ENCODE data around the gene CD48.
A peak's percentile ranks its signal among the peaks of the same experiment; 100 is the strongest.

CD48 gene

GRCh38 chr1:160646711-160647328, 64.8 kb downstream of the CD48 start, which contains the start of gene SLAMF1:
Gene SLAMF1 (minus strand): TSS chr1:160647044. CDS start chr1:160646945, 99 bp downstream.
- peak; percentile 55 to 67 for DNase-seq

- no peak for DNase-seq
These were observed 65.4 kb downstream of the CD48 start for GRCh38 chr1:160646180-160646579.

DNA sequence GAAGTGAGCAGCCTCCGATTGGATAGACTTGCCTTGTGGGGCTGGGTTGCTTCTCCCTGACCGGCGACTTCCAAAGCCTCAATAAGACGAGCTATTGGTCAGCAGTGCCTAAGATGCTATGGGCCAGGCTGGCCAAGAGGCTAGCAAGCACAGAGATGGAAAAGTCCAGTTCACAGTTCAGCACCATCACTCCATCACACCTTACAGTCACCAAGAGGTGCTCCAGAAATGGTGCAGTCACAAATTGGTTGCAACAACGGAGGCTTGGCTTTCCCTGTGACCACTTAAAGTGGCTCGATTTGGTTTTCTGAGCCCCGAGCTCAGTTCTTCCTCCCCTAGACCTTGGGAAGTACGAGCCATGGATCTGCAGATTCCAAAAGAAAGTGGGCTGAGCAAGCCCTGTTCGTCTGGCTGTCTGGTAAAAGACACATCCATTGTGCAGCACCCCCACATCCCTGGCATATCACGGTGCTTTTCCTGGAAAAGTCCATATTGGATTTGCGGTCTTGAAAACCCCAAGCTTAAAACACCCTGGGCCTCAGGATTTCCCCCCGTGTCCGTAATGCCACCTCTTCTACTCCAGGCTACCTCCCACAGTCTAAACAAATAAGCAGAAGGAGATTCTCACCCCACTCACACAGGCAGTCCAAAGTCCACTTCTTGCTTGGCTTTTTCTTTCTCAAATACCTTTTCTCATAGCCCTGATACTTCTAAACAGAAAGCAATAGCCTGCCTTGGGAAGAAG, 66.1 kb downstream of the CD48 start:
- DNase-seq = peak in 1 of 2 donors; percentile 17

GRCh38 chr1:160644399-160644798, 67.2 kb downstream of the CD48 start:
- DNase-seq = peak in 1 of 2 donors; percentile 16

DNA sequence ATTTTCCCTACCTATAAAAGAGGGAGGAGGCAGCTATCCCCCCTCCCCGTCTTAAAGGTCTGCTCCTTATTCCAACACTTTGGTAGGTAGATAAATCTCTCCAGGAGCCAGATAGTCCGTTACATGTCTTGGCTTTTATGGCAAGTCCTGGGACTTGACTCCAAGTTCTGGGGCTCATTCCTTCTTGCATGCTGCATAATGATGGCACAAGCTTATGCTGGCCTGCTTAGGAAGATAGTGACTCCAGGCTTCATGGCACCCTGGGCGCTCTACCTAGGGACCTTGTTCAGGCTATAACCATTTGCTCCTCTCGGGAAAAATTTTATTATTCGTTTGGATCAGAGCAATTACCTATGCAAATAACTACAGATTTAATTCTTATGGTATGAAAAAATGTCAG, 68.5 kb downstream of the CD48 start:
- DNase-seq = no peak

DNA sequence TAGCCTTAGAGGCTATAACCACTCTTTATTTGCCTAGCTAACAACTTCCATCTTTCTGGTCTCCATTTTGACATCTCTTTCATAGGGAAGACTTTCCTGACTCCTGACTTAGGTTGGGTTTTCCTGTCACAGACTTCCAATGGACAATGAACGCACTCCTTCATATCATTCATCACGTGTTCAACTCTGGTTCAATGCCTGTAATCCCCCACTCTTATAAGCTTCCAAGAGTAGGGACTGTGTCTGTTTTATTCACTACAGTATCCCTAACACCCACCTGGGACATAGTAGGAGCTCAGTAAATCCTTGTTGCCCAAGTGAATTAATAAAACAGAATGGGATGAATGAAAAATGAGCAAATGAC, 69.4 kb downstream of the CD48 start:
- no peak for DNase-seq

DNA sequence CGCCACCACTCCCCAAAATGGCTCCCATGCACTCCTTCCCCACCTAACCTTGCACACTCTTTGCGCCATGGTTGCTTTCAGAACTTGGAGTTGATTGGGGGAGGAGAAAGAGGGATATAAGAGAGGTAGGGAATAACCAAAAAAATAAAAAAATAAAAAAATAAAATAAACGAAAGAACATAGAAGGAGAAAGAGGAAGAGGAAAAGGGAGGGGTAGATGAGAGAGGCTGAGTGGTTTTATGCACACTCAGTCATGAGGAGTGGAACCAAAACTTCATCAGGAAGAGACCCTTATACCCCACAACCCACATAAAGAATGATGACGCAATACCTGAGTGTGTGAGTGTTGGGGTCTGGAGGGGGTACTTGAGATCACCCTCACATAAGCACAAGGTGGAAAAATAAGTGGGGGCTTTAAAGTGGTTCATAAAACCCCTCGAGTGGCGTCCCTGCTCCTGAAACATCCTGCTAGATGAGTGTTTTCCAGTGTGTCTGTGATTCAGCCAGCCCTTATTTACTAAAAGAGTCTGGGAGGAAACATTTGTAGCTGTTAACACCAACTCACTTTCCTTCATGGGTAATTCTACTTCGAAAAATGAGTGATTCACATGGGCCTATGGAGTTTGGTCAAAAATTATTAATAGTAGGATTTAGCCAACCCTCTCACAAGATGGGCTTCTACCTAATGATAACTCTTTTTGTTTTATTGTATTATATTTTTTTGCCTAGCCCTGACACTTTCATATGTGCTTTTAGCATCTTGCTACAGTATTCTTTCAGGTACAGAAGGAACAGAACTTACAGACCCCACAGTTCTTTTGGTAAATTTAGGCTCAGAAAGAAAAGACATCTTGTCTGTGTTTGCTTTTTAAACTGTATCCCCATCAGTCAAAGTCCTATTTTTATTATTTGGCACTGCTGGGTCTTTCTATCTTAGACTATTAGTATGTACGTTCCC, 70.0 kb downstream of the CD48 start:
- DNase-seq = peak in 1 of 2 donors; percentile 37

DNA sequence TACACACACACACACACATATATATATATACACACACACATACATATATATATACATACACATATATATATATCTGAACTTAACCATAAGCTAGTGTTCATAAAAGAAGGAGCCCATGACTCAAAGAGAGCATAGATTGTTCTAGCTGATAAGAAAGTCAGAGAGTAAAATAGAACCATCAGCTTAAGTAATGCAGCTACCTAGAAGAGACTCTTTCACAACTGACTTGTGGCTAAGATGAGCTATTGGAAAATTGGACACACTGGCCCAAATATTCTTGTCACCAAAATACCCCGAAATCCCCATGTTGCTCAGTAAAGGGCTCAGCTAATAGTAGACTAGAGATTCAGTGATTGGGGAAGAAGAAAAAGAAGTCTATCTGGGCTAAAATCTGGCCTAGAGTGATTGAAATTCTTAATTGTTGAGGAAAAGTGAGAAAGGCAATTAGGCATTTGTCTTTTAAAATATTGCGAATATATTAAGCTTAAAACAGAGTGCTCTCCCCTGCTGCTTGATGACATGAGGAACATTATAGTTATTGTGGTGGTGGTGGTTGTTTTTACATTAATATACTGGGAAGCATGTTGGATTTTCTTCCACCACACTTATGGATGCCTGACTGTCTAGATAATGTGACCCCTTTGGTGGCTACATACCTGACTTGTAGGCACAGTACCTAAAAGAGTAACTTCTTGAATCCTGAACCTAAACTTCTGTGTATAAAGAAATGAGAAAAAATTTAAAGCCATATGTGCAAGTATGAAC, 71.1 kb downstream of the CD48 start:
- no peak for DNase-seq

DNA sequence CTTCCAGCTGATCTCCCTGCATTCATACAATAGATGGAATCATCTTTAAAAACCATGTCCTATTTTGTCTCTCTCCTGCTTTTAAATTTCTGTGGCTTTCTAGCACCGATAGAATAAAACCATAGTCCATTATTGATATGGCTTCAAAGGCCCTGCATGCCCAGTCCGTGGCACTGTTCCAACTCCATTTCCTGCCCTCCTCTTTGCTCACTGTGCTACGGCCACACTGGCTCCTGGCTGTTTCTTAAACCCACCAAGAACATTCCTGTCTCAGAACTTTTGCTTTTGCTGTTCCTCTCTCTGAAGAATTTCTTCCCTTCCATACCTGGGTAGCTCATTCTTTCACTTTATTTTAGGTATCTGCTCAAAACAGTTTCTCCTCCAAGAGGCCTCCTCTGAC, 72.0 kb downstream of the CD48 start:
- no peak for DNase-seq

- DNase-seq = no peak
These were observed 72.7 kb downstream of the CD48 start for GRCh38 chr1:160638926-160639325.

DNA sequence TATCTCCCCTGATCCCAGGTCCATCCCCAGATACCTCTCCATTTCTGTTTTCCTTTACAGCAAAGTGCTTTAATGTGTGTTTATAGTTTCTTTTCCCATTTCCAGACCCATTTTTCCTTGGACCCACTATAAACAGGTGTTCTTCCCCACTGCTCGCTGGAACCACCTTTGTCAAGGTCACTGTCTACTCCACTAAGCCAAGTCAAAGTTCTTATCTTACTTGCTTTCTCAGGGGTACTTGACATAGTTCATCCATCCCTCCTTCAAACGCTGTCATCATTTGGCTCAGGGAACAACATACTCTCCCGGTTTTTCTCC, 73.1 kb downstream of the CD48 start:
- no peak for DNase-seq

GRCh38 chr1:160637821-160638539, 73.6 kb downstream of the CD48 start:
- peak in 1 of 2 donors; percentile 54 for DNase-seq

GRCh38 chr1:160637065-160637464, 74.6 kb downstream of the CD48 start:
- DNase-seq = no peak

DNA sequence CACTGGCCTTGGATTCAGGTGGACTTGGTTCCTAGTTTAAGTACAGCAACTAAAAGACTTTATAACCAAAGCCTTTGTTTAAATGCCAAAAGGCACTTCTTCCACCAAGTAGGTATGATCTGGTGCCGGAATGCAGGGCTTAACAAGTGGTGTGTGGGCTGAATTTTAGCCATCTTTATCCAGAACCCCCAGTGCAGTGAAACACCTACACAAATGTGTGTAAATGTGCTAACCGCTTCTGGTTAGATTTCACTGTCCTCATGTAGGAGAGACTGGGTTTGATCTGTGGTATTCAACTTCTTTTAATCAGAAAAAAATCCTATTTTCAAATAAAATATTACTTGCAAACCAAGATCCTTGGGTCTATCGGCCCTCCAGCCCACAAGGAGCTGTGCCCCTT, 75.1 kb downstream of the CD48 start:
- DNase-seq = no peak

GRCh38 chr1:160636076-160636475, 75.5 kb downstream of the CD48 start:
- no peak for DNase-seq

DNA sequence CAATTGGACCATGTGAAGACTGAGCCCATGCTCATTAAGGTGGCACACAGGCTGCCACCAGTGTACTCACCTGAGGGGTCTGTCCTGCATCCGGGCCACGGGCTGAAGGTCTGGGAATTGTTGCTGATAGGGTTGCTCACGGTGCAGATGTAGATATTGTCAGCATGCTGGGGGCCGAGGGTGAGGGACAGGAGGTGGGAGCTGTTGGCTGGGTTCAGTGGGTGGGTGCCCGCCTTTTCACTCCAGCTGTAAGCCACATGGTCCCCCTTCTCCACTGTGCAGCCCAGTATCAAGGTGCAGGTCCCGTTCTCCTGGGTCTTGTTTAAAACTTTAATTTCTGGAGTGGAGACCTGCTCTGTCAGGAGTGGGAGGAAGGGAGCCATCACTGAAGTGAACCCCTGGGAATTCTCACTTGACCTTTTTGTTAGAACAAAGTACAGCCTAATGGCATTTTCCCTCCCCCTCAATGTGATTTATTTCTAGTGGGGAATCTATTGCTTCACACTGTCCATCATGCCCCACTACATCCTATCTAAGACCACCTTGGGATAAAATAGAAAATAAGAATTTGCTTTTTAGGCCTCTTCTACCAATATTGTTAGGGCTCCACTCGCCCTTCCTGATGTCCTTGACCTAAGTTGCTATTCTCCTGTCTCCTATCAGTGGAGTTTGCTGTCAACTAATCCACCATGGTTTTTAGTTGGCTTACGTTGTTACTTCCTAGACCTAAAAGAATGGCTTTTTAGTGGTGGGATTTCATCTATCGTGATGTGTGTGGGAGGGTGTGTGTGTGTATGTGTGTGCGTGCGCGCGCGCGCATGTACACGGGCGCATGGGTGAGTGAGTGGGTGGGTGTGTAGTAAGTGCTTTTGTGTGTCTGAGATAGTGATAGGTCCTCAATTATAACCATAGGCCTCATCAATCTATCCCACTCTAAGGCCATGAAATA, 76.8 kb downstream of the CD48 start:
- DNase-seq = no peak

- DNase-seq = no peak
These were observed 78.2 kb downstream of the CD48 start for GRCh38 chr1:160633330-160633903.

DNA sequence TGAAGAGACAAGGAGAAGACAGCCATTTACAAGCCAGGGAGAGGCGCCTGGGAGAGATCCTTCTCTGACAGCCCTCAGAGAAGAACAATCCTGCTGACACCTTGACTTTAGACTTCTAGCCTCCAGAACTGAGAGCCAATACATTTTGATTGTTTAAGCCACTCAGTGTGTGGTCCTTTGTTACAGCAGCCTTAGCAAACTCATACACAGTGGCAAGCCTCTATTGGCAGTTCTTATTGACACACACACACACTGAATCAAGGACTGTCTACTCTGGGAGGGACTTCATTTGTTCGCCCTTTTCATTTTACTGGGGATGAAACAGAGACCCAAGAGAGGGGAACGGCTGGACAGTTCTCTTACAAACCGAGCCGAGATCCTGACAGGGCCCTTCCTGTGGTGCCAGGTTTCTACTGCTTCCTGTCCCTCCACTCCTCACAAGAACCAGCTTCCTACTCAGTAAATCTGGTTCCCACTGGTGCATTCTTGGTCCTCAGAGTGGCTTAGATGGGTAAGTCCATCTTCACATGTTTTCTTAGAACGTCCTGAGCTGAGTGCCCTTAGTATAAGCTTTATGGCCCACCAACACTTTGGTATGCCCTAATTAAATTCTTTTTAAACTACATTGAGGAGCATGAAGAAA, 79.5 kb downstream of the CD48 start:
- DNase-seq = no peak

DNA sequence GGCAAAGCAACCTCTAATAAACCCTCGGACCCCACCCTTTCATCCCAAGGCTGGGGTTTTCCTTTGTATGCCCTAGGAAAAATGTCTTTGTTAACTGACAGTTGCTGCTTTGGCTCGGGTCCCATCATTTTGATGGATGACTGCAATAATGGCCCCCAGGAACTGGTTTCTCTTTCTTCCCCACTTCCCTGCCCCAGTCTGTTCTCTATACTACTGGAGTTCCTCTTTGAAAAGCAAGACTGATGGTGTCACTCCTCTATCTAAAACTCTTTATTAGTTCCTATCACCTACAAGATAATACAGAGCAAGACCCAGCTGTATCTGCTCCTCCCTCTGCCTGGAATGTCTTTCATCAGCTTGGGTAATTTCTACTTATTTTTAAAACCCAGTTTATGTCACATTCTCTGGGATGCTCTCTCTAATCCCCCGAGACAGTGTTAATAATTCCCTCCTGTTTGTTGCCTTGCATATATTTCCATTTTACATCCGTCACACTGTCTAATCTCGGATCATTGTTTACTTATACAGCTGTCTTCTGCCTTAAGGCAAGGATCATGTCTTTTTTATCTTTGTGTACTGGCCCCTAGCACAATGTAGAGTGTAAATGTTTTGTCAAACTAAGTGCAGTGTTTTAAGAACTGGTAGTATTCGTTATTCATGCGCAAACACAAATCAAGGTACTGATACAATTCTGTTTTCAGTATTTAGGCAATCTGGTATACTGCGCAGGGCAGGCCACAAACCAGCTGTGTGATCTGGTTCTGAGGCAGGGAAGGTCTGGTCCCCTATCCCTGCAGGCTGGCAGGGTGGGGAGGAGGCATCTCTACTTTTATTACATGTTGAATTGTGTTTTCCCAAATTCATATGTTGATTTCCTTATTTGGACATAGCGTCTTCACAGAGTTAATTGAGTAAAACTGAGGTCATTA, 80.8 kb downstream of the CD48 start:
- DNase-seq = no peak

Data from stimulated activated CD4-positive, alpha-beta T cell treated with anti-CD3 and anti-CD28 coated beads, Interleukin-2, amount 100 ng/mL, for 24 hours (primary cell).